HG02642 (cell line): ENCODE results near the gene C2CD5.
"Not testable (repeated sequence)": the region's sequence is repeated elsewhere in the genome, so short reads cannot be mapped to it uniquely, and the experiment has no call there.

ENCODE experiments used
- ATAC-seq: cut with Tn5 transposase; IDR thresholded peaks from one replicate; pipeline ENCODE4 v1.9.1; 2021; ENCODE audit warnings: mild to moderate bottlenecking; ENCODE audit not compliant: unreplicated experiment, poor library complexity

The C2CD5 gene

GRCh38 chr12:22544038-22544979, at the start of gene C2CD5:
C2CD5 (minus strand) TSS chr12:22544542; CDS start chr12:22544150, 392 bp downstream.
- peak; percentile 84 for ATAC-seq

- no peak for ATAC-seq
Observed at GRCh38 chr12:22593864-22594263, 49.5 kb upstream of the C2CD5 start.

GRCh38 chr12:22588817-22589216, 44.5 kb upstream of the C2CD5 start:
- ATAC-seq, result no peak

GRCh38 chr12:22578328-22578727, 34.0 kb upstream of the C2CD5 start:
- no peak for ATAC-seq

GRCh38 chr12:22577667-22578066, 33.3 kb upstream of the C2CD5 start:
- no peak for ATAC-seq

GRCh38 chr12:22576473-22576872, 32.1 kb upstream of the C2CD5 start:
- no peak for ATAC-seq

GRCh38 chr12:22576065-22576464, 31.7 kb upstream of the C2CD5 start:
- ATAC-seq, result no peak

- ATAC-seq, result no peak
Observed at GRCh38 chr12:22574921-22575320, 30.6 kb upstream of the C2CD5 start.

GRCh38 chr12:22573181-22573580, 28.8 kb upstream of the C2CD5 start:
- no peak for ATAC-seq

- no peak for ATAC-seq
Observed at GRCh38 chr12:22569253-22569652, 24.9 kb upstream of the C2CD5 start.

- no peak for ATAC-seq
Observed at GRCh38 chr12:22562036-22563028, 18.0 kb upstream of the C2CD5 start.

GRCh38 chr12:22554750-22555149, 10.4 kb upstream of the C2CD5 start:
- ATAC-seq, result not testable (repeated sequence)

- ATAC-seq, result no peak
Observed at GRCh38 chr12:22551624-22552023, 7.3 kb upstream of the C2CD5 start.

- ATAC-seq, result no peak
Observed at GRCh38 chr12:22545255-22545654, 913 bp upstream of the C2CD5 start.

- ATAC-seq, result peak; percentile 52
Observed at GRCh38 chr12:22543246-22544037, 900 bp downstream of the C2CD5 start.

GRCh38 chr12:22541496-22542155, 2.7 kb downstream of the C2CD5 start:
- no peak for ATAC-seq

- ATAC-seq, result no peak
Observed at GRCh38 chr12:22539055-22539454, 5.3 kb downstream of the C2CD5 start.

GRCh38 chr12:22538311-22538710, 6.0 kb downstream of the C2CD5 start:
- ATAC-seq, result no peak

GRCh38 chr12:22536971-22537544, 7.3 kb downstream of the C2CD5 start:
- no peak for ATAC-seq
